HG02678 (cell line): ENCODE measurements around the gene TK2.
A peak's percentile ranks its signal among the peaks of the same experiment; 100 is the strongest.

ENCODE experiments used
- ATAC-seq: cut with Tn5 transposase; IDR thresholded peaks from one replicate; pipeline ENCODE4 v1.9.1; 2021; ENCODE audit warnings: mild to moderate bottlenecking, moderate library complexity; ENCODE audit not compliant: unreplicated experiment

TK2 gene

GRCh38 chr16:66486199-66486772, 63.6 kb downstream of the TK2 start:
- no peak for ATAC-seq

- no peak for ATAC-seq
Observed at GRCh38 chr16:66485376-66485775, 64.5 kb downstream of the TK2 start.

DNA sequence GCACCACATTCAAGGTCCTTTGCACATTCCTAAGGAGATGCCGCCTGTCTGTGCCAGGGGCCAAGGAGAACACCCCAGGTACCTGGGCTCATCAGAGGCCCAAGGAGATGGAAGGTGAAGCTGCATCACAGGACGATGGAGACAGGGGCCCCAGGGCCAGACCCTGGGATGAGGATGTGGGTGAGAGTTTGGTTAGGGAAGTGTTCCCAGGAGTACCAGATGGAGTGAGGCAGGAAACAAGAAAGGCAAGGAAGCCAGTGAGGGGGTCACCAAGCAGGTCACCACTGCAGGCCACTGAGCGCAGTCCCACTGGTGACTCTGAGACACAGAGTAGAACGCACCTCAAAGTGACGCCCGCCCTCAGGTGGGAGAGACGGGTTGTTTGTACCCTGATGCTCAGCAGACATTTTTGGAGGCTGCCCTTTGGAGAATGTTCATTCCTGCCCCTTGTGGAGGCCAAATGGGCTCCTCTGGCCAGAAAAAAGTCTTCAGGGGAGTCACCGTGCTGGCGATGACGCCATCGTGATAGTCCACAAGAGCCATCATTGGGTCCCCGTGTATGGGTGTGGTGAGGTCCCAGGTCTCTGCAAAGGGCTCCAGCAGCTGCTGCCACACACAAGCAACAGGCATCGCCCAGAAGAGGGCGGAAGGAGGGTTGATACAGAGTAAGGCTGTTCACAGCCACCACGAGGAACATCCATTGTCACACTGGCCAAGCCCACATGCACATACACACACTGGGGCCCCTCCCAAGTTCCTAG, 65.3 kb downstream of the TK2 start:
- ATAC-seq: no peak

DNA sequence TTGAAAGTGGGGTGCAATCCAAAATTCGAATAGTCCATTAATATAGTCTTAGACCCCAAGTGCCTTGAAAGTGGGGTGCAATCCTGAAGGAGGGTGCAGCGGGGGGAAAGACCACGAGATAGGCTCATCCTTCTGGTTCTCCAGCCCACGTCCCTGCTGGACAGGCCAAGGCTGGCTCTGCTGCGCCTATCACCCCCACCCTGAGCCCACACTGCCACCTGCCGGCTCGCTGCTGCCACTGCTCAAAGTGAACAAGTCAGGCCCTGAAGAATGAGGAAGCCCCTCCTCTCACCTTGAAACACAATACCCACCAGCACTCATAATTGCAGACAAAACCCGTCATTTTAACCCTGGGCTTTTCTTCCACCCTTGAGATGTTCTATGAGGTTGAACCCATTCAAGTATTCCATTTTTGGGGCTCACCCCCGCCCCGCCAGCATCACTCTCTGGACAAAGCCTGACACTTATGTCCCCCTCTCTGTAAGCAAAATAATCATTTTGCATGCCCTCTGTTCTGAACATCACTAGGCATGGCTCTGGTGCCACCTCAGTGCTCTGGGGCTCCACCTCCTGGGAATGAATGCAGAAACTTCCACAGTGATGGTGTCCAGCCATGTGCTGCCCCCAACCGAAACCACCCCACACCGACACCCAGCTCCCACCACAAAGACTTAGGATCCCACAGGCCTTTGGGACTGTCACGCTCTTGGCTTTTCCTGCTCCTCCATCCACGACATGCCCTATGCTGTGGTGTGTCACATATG, 66.1 kb downstream of the TK2 start:
- peak; percentile 76 for ATAC-seq

DNA sequence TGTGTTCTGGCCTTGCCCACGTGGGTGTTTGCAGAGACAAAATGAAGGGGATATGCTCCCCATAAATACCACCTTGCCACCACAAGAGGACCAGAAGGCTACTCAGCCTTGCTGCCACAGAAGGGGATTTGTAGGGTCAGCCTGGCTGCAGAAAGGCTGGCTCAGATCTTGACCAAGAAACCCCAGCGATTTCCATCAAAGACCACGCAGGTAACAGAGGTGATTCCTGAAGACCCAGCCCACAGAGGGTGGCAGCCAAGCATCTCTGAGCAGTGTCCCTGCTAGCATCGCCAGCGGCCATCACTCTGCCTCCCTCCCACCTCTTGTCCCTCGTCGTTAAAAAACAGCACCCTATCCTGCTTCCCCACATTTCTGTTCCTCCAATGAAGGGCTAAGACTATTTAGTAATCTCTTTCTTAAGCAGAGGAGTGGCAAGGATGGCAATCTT, 68.0 kb downstream of the TK2 start:
- ATAC-seq: no peak

GRCh38 chr16:66481081-66481942, 68.6 kb downstream of the TK2 start:
- ATAC-seq: no peak

- no peak for ATAC-seq
Observed at GRCh38 chr16:66480265-66481080, 69.4 kb downstream of the TK2 start.

DNA sequence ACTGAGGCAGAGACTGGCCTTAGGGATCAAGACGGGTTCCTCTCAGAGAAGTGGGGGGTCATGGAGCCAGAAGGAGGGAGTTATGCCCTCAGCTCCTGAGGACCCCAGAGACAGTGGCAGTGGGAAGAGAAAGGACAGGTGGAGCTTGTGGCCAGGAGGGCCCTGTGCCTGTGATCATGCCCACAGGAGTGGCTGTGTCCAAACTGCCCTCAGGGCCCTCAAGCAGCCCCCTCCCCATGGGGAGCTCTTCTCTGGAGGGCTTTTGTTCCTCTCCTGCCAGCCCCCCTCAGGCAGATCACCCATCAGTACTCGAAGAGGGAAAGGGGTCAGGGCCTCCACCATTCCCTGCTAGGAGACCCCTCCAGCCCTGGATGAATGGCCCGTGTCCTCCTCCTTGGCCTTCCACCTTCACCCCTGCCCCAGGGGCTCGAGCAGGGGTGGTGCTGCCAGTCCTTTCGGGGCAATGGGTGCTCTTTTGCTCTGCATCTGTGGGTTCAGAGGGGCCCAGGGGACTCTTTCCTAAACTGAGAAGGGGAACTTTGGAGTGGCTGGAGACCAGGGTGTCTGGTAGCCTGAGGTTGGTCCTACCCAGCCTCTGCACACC, 70.2 kb downstream of the TK2 start:
- no peak for ATAC-seq

GRCh38 chr16:66478733-66479511, 71.0 kb downstream of the TK2 start:
- peak; percentile 57 for ATAC-seq

DNA sequence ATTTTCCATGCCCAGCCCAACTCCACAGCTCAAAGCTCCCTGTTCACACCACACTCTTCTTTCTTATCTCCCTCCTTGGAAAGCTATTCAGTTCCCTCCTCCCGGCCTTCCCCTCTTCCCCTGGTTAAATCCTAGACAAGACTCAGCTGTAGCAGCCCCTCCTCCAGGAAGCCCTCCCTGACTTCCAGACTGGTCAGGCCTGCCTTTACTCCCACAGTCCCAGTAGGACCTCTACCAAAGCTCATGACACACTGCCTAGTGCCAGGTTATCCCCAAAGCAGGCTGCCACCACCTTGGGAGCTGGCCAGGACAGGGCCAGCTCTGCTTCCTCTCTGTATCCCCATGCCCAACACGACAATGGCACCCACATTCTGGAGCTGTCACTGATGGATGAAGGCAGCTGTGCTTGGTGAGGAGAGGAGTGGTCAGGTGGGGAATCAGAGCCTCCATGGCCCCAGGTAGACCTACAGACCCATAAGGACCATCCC, 72.8 kb downstream of the TK2 start:
- no peak for ATAC-seq

GRCh38 chr16:66476328-66477027, 73.4 kb downstream of the TK2 start:
- no peak for ATAC-seq

DNA sequence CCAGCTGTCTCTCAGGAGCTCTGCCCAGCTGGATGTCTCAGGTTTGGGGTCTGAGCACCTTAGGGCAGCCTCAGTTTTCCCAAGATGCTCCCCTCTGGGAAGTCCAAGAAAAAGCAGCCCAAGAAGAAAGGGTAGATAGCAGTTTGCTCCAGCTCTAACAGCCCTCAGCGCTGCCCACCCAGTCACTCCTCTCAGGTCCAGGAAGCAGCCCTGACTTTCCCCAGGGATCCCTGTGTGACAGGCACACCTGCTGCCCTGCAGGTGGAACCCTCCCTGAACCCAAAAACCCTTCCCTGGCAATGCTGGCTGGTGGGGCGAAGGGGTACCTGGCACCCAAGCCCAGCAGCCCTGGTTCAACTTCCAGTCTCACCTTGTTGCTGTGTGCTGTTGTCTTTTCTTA, 74.7 kb downstream of the TK2 start:
- ATAC-seq: no peak

- ATAC-seq: peak; percentile 91
Observed at GRCh38 chr16:66474750-66475199, 75.1 kb downstream of the TK2 start.

DNA sequence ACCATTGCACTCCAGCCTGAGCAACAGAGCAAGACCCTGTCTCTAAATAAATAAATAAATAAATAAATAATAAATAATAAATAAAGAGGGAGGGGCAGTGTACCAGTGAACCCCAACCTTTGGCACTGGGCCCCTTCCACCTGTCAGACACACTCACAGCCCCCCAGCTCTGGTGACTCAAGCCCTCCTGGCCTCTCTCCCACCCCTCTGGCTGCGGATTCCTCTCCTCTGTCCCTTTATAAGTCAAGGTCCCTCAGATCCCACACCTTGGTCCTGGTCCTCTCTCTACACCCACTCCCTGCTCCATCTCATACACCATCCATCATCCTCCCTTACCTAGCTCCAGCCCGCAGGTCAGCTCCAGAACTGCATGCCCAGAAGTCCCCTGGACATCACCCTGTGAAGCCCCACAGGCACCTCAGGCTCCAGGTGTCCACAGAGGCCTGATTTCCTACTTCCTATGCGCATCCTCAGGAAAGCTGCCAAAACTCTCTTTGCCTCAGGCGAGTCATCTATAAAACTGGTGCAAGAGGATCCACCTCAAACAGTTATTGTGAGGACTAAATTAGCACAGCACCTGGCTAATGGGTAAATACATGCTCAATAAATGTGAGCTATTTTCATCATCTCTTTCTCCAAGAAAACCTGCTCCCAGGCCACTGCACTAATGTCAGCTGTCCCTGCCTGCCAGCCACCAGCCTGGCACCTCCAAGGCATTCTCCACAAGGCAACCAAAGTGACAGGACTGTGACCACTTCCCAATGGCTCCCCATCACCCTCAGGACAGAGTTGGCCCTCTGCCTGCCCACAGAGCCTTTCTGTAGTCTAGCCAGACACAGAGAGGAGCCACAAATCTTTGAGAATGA, 76.0 kb downstream of the TK2 start:
- ATAC-seq: no peak

DNA sequence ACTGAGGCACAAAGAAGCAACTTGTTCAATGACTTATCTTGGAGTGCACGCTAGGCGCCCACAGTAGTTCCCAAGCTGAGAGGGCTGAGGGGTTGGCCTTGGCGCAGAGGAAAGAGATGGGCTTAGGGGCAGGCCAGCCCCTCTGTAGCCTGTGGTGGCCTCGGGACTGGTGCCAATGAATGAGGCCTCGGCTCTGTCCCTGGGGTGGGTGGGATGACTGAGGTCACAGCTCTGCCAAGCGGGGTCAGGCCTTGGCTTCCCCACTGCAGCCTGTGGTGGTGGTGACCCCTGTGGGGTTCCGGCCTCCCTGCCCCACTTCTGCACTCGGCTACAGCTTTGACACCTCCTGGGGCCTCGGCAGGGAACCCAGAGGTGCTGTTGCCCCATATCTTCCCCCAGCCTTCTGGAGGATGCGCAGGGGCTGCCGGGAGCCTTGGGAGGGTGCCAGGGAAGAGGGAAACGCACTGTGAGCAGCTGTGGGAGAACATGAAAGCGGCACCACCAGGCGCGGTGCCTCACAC, 76.8 kb downstream of the TK2 start:
- ATAC-seq: no peak

DNA sequence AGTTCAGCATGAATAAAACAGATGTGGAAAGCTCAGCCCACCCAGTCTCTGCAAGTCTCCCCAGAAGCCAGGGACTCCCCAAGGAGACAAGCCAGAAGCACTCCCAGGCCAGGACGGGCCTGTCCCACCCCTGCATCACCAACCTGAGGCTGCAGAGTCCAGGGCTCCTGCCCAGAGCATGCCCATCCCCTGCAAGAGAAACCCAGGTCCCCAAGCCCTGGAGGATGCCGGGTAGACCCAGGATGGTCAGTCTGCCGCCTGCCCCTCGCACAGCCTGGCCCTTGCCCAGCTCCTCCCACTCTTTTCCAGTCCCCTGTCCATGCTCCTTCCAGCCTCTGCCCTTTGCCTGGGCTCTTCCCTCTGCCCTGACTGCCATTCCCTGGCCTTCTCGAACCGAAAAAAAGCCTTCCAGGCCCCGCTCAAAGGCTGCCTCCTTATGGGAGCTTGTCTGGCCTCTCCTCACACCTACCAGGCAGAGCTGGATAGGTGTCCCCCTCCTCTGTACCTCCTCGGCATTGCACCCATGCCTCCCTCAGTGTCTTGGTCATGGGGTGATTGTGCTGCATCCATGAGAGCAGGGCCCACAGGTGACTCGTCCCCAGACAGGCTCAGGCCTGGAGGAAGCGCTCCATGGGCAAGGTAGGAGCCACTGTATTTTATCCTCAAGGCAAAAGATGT, 78.1 kb downstream of the TK2 start:
- no peak for ATAC-seq
